HG03469 (cell line): Measurements from ENCODE around the gene ZMAT3.
"Not testable (repeated sequence)": the region's sequence is repeated elsewhere in the genome, so short reads cannot be mapped to it uniquely, and the experiment has no call there.

Source experiments
- ATAC-seq: cut with Tn5 transposase; IDR thresholded peaks from one replicate; pipeline ENCODE4 v1.9.1; 2021; ENCODE audit warnings: mild to moderate bottlenecking, moderate library complexity, moderate number of reproducible peaks; ENCODE audit not compliant: unreplicated experiment

ZMAT3 gene

GRCh38 chr3:179071323-179072099, at the start of gene ZMAT3:
Gene ZMAT3 (minus strand): TSS chr3:179071809. CDS start chr3:179067752, 4,057 bp downstream.
- peak; percentile 55 for ATAC-seq

- no peak for ATAC-seq
Observed at GRCh38 chr3:179116816-179117215, 45.2 kb upstream of the ZMAT3 start.

- ATAC-seq, result not testable (repeated sequence)
Observed at GRCh38 chr3:179115444-179115843, 43.8 kb upstream of the ZMAT3 start.

- ATAC-seq, result no peak
Observed at GRCh38 chr3:179113903-179114302, 42.3 kb upstream of the ZMAT3 start.

- ATAC-seq, result no peak
Observed at GRCh38 chr3:179108086-179108485, 36.5 kb upstream of the ZMAT3 start.

GRCh38 chr3:179107617-179108016, 36.0 kb upstream of the ZMAT3 start:
- ATAC-seq, result no peak

- no peak for ATAC-seq
Observed at GRCh38 chr3:179105881-179106280, 34.3 kb upstream of the ZMAT3 start.

- no peak for ATAC-seq
Observed at GRCh38 chr3:179100652-179101051, 29.0 kb upstream of the ZMAT3 start.

GRCh38 chr3:179098388-179099077, 26.9 kb upstream of the ZMAT3 start:
- no peak for ATAC-seq

- no peak for ATAC-seq
Observed at GRCh38 chr3:179093807-179094206, 22.2 kb upstream of the ZMAT3 start.

- ATAC-seq, result peak; percentile 44
Observed at GRCh38 chr3:179091113-179091512, 19.5 kb upstream of the ZMAT3 start.

GRCh38 chr3:179088306-179088705, 16.7 kb upstream of the ZMAT3 start:
- no peak for ATAC-seq

GRCh38 chr3:179083977-179084376, 12.4 kb upstream of the ZMAT3 start:
- no peak for ATAC-seq

GRCh38 chr3:179082416-179082815, 10.8 kb upstream of the ZMAT3 start:
- no peak for ATAC-seq

- ATAC-seq, result no peak
Observed at GRCh38 chr3:179081885-179082284, 10.3 kb upstream of the ZMAT3 start.

GRCh38 chr3:179079537-179079936, 7.9 kb upstream of the ZMAT3 start:
- ATAC-seq, result no peak

GRCh38 chr3:179076243-179077027, 4.8 kb upstream of the ZMAT3 start:
- ATAC-seq, result no peak

- no peak for ATAC-seq
Observed at GRCh38 chr3:179074656-179075055, 3.0 kb upstream of the ZMAT3 start.

- no peak for ATAC-seq
Observed at GRCh38 chr3:179073816-179074215, 2.2 kb upstream of the ZMAT3 start.

- peak; percentile 1 for ATAC-seq
Observed at GRCh38 chr3:179072100-179072438, 460 bp upstream of the ZMAT3 start.

- ATAC-seq, result no peak
Observed at GRCh38 chr3:179071027-179071322, 634 bp downstream of the ZMAT3 start.
